Hepatocyte (in vitro differentiated cells): ENCODE measurements around the gene SMAP1.

Experiments used
- EZH2 ChIP-seq: fragments of 200-600 bp; sonication (generic); IDR thresholded peaks from 2 replicates; pipeline ENCODE4 v1.6.1; 2016; ENCODE audit warnings: antibody characterized with exemption, mild to moderate bottlenecking, borderline replicate concordance
- TF ChIP-seq, protein P1 (sequence below): fragments of 200-600 bp; sonication (generic); IDR thresholded peaks from 2 replicates; pipeline ENCODE4 v1.5.1; 2016; ENCODE audit warnings: antibody characterized with exemption, mild to moderate bottlenecking; ENCODE audit not compliant: poor library complexity

DNA sequence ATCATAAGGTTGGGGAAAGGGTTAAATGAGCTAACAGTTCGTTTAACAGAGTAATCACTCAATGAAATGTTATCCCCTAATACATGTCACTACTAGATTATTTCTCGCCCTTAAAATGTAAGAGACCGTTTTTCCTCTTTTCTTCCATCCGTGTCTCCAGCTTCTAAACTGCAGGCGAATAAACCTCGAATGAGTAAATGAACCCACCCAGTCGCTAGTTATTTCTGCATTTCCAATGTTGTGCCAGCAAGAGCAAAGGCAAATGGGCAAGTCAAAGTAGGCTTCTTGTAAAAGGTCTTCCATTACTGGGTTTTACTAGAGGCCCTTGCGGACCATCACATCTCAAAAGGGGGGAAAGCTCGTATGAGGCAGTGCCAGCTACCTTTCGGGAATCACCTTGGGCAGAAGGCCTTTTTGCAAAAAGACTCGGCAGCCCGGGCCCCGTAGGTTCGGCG is 400 bp upstream of the SMAP1 start:
- TF ChIP-seq, protein P1, sequence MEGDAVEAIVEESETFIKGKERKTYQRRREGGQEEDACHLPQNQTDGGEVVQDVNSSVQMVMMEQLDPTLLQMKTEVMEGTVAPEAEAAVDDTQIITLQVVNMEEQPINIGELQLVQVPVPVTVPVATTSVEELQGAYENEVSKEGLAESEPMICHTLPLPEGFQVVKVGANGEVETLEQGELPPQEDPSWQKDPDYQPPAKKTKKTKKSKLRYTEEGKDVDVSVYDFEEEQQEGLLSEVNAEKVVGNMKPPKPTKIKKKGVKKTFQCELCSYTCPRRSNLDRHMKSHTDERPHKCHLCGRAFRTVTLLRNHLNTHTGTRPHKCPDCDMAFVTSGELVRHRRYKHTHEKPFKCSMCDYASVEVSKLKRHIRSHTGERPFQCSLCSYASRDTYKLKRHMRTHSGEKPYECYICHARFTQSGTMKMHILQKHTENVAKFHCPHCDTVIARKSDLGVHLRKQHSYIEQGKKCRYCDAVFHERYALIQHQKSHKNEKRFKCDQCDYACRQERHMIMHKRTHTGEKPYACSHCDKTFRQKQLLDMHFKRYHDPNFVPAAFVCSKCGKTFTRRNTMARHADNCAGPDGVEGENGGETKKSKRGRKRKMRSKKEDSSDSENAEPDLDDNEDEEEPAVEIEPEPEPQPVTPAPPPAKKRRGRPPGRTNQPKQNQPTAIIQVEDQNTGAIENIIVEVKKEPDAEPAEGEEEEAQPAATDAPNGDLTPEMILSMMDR: no peak
- TF ChIP-seq EZH2: no peak
